H1 (cell line): ENCODE results near the gene TASP1. TPM values are rescaled to one million over a fixed set of nuclear protein-coding genes. Genes with fewer than 3 reads are reported as not detected.

ENCODE experiments used
- ATF3 ChIP-seq: IDR thresholded peaks from 2 replicates; pipeline ENCODE4 v1.6.1; 2011; ENCODE audit warnings: low read depth, mild to moderate bottlenecking, low read length; ENCODE audit not compliant: insufficient read depth
- HDAC2 ChIP-seq, 2 experiments: fragments of 300-600 bp in 1 of 2; sonication (generic) in 1 of 2; IDR thresholded peaks; 2 replicates each; pipeline ENCODE4 v1.6.1; 2011 to 2012; ENCODE audit warnings: low read depth in 2 of 2, low read length in 2 of 2, mild to moderate bottlenecking in 2 of 2, moderate library complexity in 2 of 2, borderline replicate concordance in 1 of 2, inconsistent platforms in 1 of 2
- polyA plus RNA-seq, 7 experiments: library from polyadenylated mRNA; depleted of rRNA in 3 of 7; stranded (reverse) in 5 of 7; unstranded in 2 of 7; fragments of >200 nt in 5 of 7; fragments of 200-250 nt in 2 of 7; gene quantifications; 1 replicate in 5 of 7; 2 replicates in 1 of 7; 4 replicates in 1 of 7; pipeline versions ENCODE4 v1.2.1 to v1.2.3, GENCODE V29; 2011 to 2013; ENCODE audit warnings: missing spikeins in 2 of 7, mixed read lengths in 2 of 7
- total RNA-seq: library from RNA; stranded (reverse); fragmentation: NEBNext Ultra II Directional; extraction: Animal tissue kit (Norgen Biotek cat#: 25700); gene quantifications from 2 replicates; pipeline ENCODE4 v1.2.1, GENCODE V29; 2021

The TASP1 gene
- total and polyA plus RNA-seq, 2 of the 8 experiments (the other 6 are each of a cell fraction or from before 2014, with no cell fraction given), result 4.5 to 10.9 TPM

- TF ChIP-seq ATF3 (no peak), HDAC2 (IDR thresholded peaks at IDR 0.05; ENCODE audit: borderline replicate concordance in 1 of 2, low read depth in 2 of 2, low read length in 2 of 2) (no peak; a peak in 1 of 4 replicates)
- TF ChIP-seq, all 59 proteins: peak for 9
Observed at GRCh38 chr20:13492001-13492481, 146.7 kb downstream of the TASP1 start (continued).
